GM23248 (cell line): ENCODE data around the gene NR2C1.

Experiments used
- EZH2 ChIP-seq: fragments of 200-600 bp; sonication (generic); IDR thresholded peaks from 2 replicates; pipeline ENCODE4 v1.6.1; 2018; ENCODE audit warnings: antibody characterized with exemption, mild to moderate bottlenecking; ENCODE audit not compliant: insufficient read depth, poor library complexity, severe bottlenecking
- EZH2phosphoT487 ChIP-seq: fragments of 200-600 bp; sonication (generic); IDR thresholded peaks from 2 replicates; pipeline ENCODE4 v1.6.1; 2018; ENCODE audit warnings: antibody characterized with exemption, moderate library complexity, mild to moderate bottlenecking, low read depth; ENCODE audit not compliant: insufficient read depth

GRCh38 chr12:95074766-95075165, 1.3 kb upstream of the NR2C1 start:
- TF ChIP-seq EZH2 (no peak), EZH2phosphoT487 (no peak)
